Prostate gland (tissue), 2 donors: ENCODE data around the gene DQX1.

ENCODE experiments used
- CTCF ChIP-seq, 4 experiments: fragments of 200-600 bp in 2 of 4; fragments of 450-650 bp in 2 of 4; sonication (generic) in 2 of 4; IDR thresholded peaks; 1 replicate in 3 of 4; 2 replicates in 1 of 4; pipeline ENCODE4 v1.5.1; 2016 to 2019; ENCODE audit warnings: antibody characterized with exemption in 4 of 4, mild to moderate bottlenecking in 2 of 4, moderate library complexity in 2 of 4
- POLR2AphosphoS5 ChIP-seq: sonication (generic); formaldehyde crosslinking; IDR thresholded peaks from one replicate; pipeline ENCODE4 v1.6.1; 2017; ENCODE audit warnings: antibody characterized with exemption

GRCh38 chr2:74554820-74555531, 28.9 kb upstream of the DQX1 start:
- TF ChIP-seq POLR2AphosphoS5 (no peak), CTCF (IDR thresholded peaks at IDR 0.05) (no peak)
